SJCRH30 (cell line): ENCODE measurements around the gene EVPLL. TPM values are rescaled to one million over a fixed set of nuclear protein-coding genes. Genes with fewer than 3 reads are reported as not detected.
"Not testable (repeated sequence)": the region's sequence is repeated elsewhere in the genome, so short reads cannot be mapped to it uniquely, and the experiment has no call there.

Experiments
- DNase-seq, 2 experiments: peaks; one replicate each; pipeline ENCODE4 v3.0.0-alpha.2; 2015 to 2020
- H3K27ac ChIP-seq: fragments of 250-450 bp; sonication (Bioruptor Pico); 2 replicates; pipeline ENCODE4 v1.5.1; 2020; ENCODE audit warnings: mild to moderate bottlenecking, moderate library complexity
- H3K27me3 ChIP-seq: fragments of 250-450 bp; sonication (Bioruptor Pico); 2 replicates; pipeline ENCODE4 v1.5.1; 2020; ENCODE audit warnings: mild to moderate bottlenecking, moderate library complexity
- H3K36me3 ChIP-seq: fragments of 250-450 bp; sonication (Bioruptor Pico); 2 replicates; pipeline ENCODE4 v1.5.1; 2020; ENCODE audit warnings: mild to moderate bottlenecking, moderate library complexity
- H3K4me1 ChIP-seq: fragments of 250-450 bp; sonication (Bioruptor Pico); 2 replicates; pipeline ENCODE4 v1.5.1; 2020; ENCODE audit warnings: mild to moderate bottlenecking, moderate library complexity
- H3K4me3 ChIP-seq: fragments of 250-450 bp; sonication (Bioruptor Pico); 2 replicates; pipeline ENCODE4 v1.5.1; 2020; ENCODE audit warnings: mild to moderate bottlenecking, moderate library complexity
- H3K9me3 ChIP-seq: fragments of 250-450 bp; sonication (Bioruptor Pico); replicated peaks from 2 replicates; pipeline ENCODE4 v1.5.1; 2020; ENCODE audit warnings: mild to moderate bottlenecking, moderate library complexity
- total RNA-seq: library from RNA; depleted of rRNA; stranded (reverse); fragments of >200 nt; shearing (Covaris generic); gene quantifications from 2 replicates; pipeline ENCODE4 v1.2.3, GENCODE V29; 2014; rRNA removed

The EVPLL gene
- total RNA-seq, 1 experiment from 2014 or later = not detected

DNA sequence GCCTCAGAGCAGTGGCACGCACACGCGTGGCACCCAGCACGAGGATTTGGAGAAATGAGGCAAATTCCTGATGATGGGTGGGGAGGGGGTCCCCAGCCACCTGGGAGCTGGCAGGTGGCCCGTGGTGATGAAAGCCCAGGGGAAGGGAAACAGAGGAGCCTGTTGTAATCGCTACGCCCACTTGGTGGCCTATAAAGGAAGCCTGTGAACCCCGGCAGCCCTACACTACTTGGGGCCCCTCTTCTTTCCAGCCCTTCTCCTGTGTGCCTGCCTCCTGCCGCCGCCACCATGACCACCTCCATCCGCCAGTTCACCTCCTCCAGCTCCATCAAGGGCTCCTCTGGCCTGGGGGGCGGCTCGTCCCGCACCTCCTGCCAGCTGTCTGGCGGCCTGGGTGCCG lies 49.1 kb downstream of the EVPLL start:
- DNase-seq, H3K9me3 ChIP-seq, H3K4me1 ChIP-seq, H3K36me3 ChIP-seq, H3K4me3 ChIP-seq, H3K27ac ChIP-seq, H3K27me3 ChIP-seq: not testable (repeated sequence)

DNA sequence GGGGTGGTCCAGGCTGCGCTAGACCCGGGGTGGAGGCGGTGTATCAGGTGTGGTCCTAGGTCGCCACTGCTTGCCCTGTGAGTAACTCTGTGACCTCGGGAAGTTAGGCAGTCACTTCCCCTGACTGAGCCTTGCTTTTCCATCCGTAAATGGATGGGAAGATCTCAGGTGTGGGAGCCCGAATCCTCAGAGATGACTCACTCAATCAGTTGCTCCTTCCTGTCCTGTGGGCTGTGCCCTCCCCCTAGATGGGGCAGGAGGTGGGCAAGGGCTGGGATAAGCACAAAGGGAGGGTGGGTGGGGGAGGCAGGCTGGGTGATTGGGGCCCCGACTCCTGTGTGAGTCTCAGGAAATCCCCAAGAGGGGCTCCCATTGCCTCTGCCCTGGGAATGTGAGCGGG lies 54.6 kb downstream of the EVPLL start:
- DNase-seq, H3K36me3 ChIP-seq, H3K27ac ChIP-seq, H3K4me1 ChIP-seq, H3K27me3 ChIP-seq, H3K4me3 ChIP-seq, H3K9me3 ChIP-seq: not testable (repeated sequence)

Other genes with a start within 250 kb of the EVPLL start
- gene ALKBH5, start 193.9 kb upstream of the EVPLL start, total RNA-seq = 297 and 308 TPM in 2 replicates
- 75.0 and 78.3 TPM in 2 replicates for gene LLGL1, start 152.1 kb upstream of the EVPLL start, total RNA-seq
- 270 and 288 TPM in 2 replicates for gene FLII, start 119.0 kb upstream of the EVPLL start, total RNA-seq
- 17.5 and 18.4 TPM in 2 replicates for gene MIEF2, start 117.1 kb upstream of the EVPLL start, total RNA-seq
- gene TOP3A, start 62.8 kb upstream of the EVPLL start, total RNA-seq = 236 and 239 TPM in 2 replicates
- 41.5 and 45.7 TPM in 2 replicates for gene SMCR8, start 62.5 kb upstream of the EVPLL start, total RNA-seq
- gene SHMT1, start 14.2 kb upstream of the EVPLL start, total RNA-seq = 84.6 and 92.6 TPM in 2 replicates
- gene LGALS9C, start 99.0 kb downstream of the EVPLL start, total RNA-seq = not detected in 2 replicates